Measurements from ENCODE around the gene MAML3.

Gene MAML3

GRCh38 chr4:139857977-139858376, 296.0 kb downstream of the MAML3 start:
- no peak for TF ChIP-seq MYC (IDR thresholded peaks at IDR 0.05; ENCODE audit: low read depth, low read length)
- no peak for TF ChIP-seq POLR2A (IDR thresholded peaks at IDR 0.05; ENCODE audit: extremely low read depth, insufficient read length)
- no peak for TF ChIP-seq MAX (IDR thresholded peaks at IDR 0.05; ENCODE audit: low read depth, low read length)
- TF ChIP-seq CTCF (IDR thresholded peaks at IDR 0.05; ENCODE audit: low read depth, low read length), result no peak
- no peak for DNase-seq (ENCODE audit: low read depth)

GRCh38 chr4:139857021-139857420, 297.0 kb downstream of the MAML3 start:
- H3K4me3 ChIP-seq (ENCODE audit: low read depth, low read length), result no peak overlapping the region
- DNase-seq (ENCODE audit: low read depth), result peak; percentile 58
- no peak for TF ChIP-seq MYC (IDR thresholded peaks at IDR 0.05; ENCODE audit: low read depth, low read length)
- TF ChIP-seq MAX (IDR thresholded peaks at IDR 0.05; ENCODE audit: low read depth, low read length), result no peak
- TF ChIP-seq CTCF (IDR thresholded peaks at IDR 0.05; ENCODE audit: low read depth, low read length), result no peak
- TF ChIP-seq POLR2A (IDR thresholded peaks at IDR 0.05; ENCODE audit: extremely low read depth, insufficient read length), result no peak

More at GRCh38 chr4:139857977-139858376, 296.0 kb downstream of the MAML3 start:
- no peak overlapping the region for H3K4me3 ChIP-seq (ENCODE audit: low read depth, low read length)

- no peak for DNase-seq (ENCODE audit: low read depth)
- no peak overlapping the region for H3K4me3 ChIP-seq (ENCODE audit: low read depth, low read length)
- TF ChIP-seq MYC (IDR thresholded peaks at IDR 0.05; ENCODE audit: low read depth, low read length) (no peak), POLR2A (IDR thresholded peaks at IDR 0.05; ENCODE audit: extremely low read depth, insufficient read length) (no peak), MAX (IDR thresholded peaks at IDR 0.05; ENCODE audit: low read depth, low read length) (no peak), CTCF (IDR thresholded peaks at IDR 0.05; ENCODE audit: low read depth, low read length) (no peak)
Observed at GRCh38 chr4:139854668-139855403, 299.1 kb downstream of the MAML3 start.

GRCh38 chr4:139853309-139853708, 300.7 kb downstream of the MAML3 start:
- TF ChIP-seq MYC (IDR thresholded peaks at IDR 0.05; ENCODE audit: low read depth, low read length) (no peak), POLR2A (IDR thresholded peaks at IDR 0.05; ENCODE audit: extremely low read depth, insufficient read length) (no peak), CTCF (IDR thresholded peaks at IDR 0.05; ENCODE audit: low read depth, low read length) (no peak), MAX (IDR thresholded peaks at IDR 0.05; ENCODE audit: low read depth, low read length) (no peak)
- no peak overlapping the region for H3K4me3 ChIP-seq (ENCODE audit: low read depth, low read length)
- no peak for DNase-seq (ENCODE audit: low read depth)

- no peak for DNase-seq (ENCODE audit: low read depth)
- TF ChIP-seq MAX (IDR thresholded peaks at IDR 0.05; ENCODE audit: low read depth, low read length), result no peak
- TF ChIP-seq POLR2A (IDR thresholded peaks at IDR 0.05; ENCODE audit: extremely low read depth, insufficient read length), result no peak
- TF ChIP-seq MYC (IDR thresholded peaks at IDR 0.05; ENCODE audit: low read depth, low read length), result no peak
- TF ChIP-seq CTCF (IDR thresholded peaks at IDR 0.05; ENCODE audit: low read depth, low read length), result no peak
- no peak overlapping the region for H3K4me3 ChIP-seq (ENCODE audit: low read depth, low read length)
Observed at GRCh38 chr4:139852612-139853269, 301.2 kb downstream of the MAML3 start.

Measured in NB4 (cell line).